Gastrocnemius medialis (tissue), 4 donors: ENCODE data around the gene GEMIN5. TPM values are rescaled to one million over a fixed set of nuclear protein-coding genes. Genes with fewer than 3 reads are reported as not detected.
"Not testable (repeated sequence)": the region's sequence is repeated elsewhere in the genome, so short reads cannot be mapped to it uniquely, and the experiment has no call there.

ENCODE experiments used
- ATAC-seq, 2 donors: fragments of 150-250 bp; one replicate each; pipeline ENCODE4 v1.9.1; 2016
- DNase-seq, 2 donors: peaks; one replicate each; pipeline ENCODE4 v3.0.0-alpha.2; 2019
- H3K27ac ChIP-seq, 4 donors: fragments of 200-600 bp; sonication (generic); 1 replicate in 1 of 4; 2 replicates in 3 of 4; pipeline ENCODE4 v1.5.1; 2016 to 2018; ENCODE audit warnings: mild to moderate bottlenecking in 2 of 4, moderate library complexity in 1 of 4
- H3K27me3 ChIP-seq, 3 donors: fragments of 200-600 bp; sonication (generic) in 2 of 3; 1 replicate in 1 of 3; 2 replicates in 2 of 3; pipeline versions ENCODE4 v1.5.1 to v1.6.0; 2016 to 2019; ENCODE audit warnings: mild to moderate bottlenecking in 1 of 3, moderate library complexity in 1 of 3
- H3K36me3 ChIP-seq, 2 donors: fragments of 200-600 bp; sonication (generic) in 1 of 2; one replicate each; pipeline ENCODE4 v1.5.1; 2017 to 2018
- H3K4me1 ChIP-seq, 2 donors: fragments of 200-600 bp; sonication (generic) in 1 of 2; one replicate each; pipeline ENCODE4 v1.5.1; 2016 to 2017; ENCODE audit warnings: mild to moderate bottlenecking in 2 of 2
- H3K4me3 ChIP-seq, 4 donors: fragments of 200-600 bp; sonication (generic) in 3 of 4; 1 replicate in 1 of 4; 2 replicates in 3 of 4; pipeline ENCODE4 v1.5.1; 2016 to 2019; ENCODE audit warnings: mild to moderate bottlenecking in 2 of 4
- H3K9me3 ChIP-seq, 3 donors: fragments of 200-600 bp; sonication (generic) in 2 of 3; 1 replicate in 1 of 3; 2 replicates in 2 of 3; pipeline ENCODE4 v1.5.1; 2016 to 2019
- CTCF ChIP-seq, 5 experiments: fragments of 450-650 bp in 3 of 5; fragments of 200-600 bp in 2 of 5; sonication (generic) in 2 of 5; IDR thresholded peaks in 4 of 5; conservative IDR thresholded peaks in 1 of 5; 1 replicate in 4 of 5; 2 replicates in 1 of 5; pipeline ENCODE4 v1.5.1; 2016 to 2019; ENCODE audit warnings: antibody characterized with exemption in 5 of 5, mild to moderate bottlenecking in 3 of 5, moderate library complexity in 3 of 5
- POLR2A ChIP-seq, 2 donors: fragments of 450-650 bp; IDR thresholded peaks; one replicate each; pipeline ENCODE4 v1.6.1; 2017; ENCODE audit warnings: antibody characterized with exemption in 2 of 2, mild to moderate bottlenecking in 2 of 2, moderate library complexity in 2 of 2
- in situ Hi-C, 4 donors: fragments of 200-750 bp; cut with MboI; loops; one replicate each; pipeline versions ENCODE4 v1.15.0 to v1.8.0; 2017; ENCODE audit warnings: low sequenced_read_pairs in 4 of 4
- intact Hi-C: fragments of 100-400 bp; cut with DNase I; formaldehyde crosslinking; loops from one replicate; pipeline ENCODE4 v1.15.1; 2023; ENCODE audit warnings: low total_unique reads
- total RNA-seq, 4 donors: library from RNA; depleted of rRNA; stranded (reverse); fragments of >200 nt; gene quantifications; one replicate each; pipeline versions ENCODE4 v1.1.0 to v1.2.3, GENCODE V29; 2016

The GEMIN5 gene
- total RNA-seq, 4 donors from 2014 or later: 17.4 to 25.3 (median 23.8) TPM

- Histone ChIP-seq H3K4me3 (no peak overlapping the region), H3K9me3 (no peaks in the 10 kb centered on the region), H3K36me3 (peaks cover 4 to 91% of the 10 kb centered on the region in 2 donors), H3K27me3 (no peaks in the 10 kb centered on the region), H3K27ac (no peak overlapping the region), H3K4me1 (no peaks in the 10 kb centered on the region)
- TF ChIP-seq CTCF (IDR thresholded peaks at IDR 0.05 in 4 of 5, conservative IDR thresholded peaks at IDR 0.05 in 1 of 5) (no peak), POLR2A (IDR thresholded peaks at IDR 0.05) (no peak)
- ATAC-seq (no peak), DNase-seq (no peak)
- in situ Hi-C loops: no loop called here
- intact Hi-C loops: no loop called here
Observed at GRCh38 chr5:154916874-154917273, 21.1 kb downstream of the GEMIN5 start.

- intact Hi-C loops, H3K4me1 ChIP-seq, ATAC-seq, H3K9me3 ChIP-seq, H3K27me3 ChIP-seq, H3K27ac ChIP-seq, H3K4me3 ChIP-seq, in situ Hi-C loops: not testable (repeated sequence)
- peaks cover 8 to 69% of the 10 kb centered on the region in 2 donors for H3K36me3 ChIP-seq
- DNase-seq: peak in 1 of 2 donors; percentile 27
Observed at GRCh38 chr5:154905601-154906000, 32.4 kb downstream of the GEMIN5 start.

- ATAC-seq (no peak), DNase-seq (no peak)
- Histone ChIP-seq H3K27ac (no peak overlapping the region), H3K4me1 (no peaks in the 10 kb centered on the region), H3K9me3 (no peaks in the 10 kb centered on the region), H3K36me3 (peaks cover 6 to 90% of the 10 kb centered on the region in 2 donors), H3K4me3 (no peak overlapping the region), H3K27me3 (no peaks in the 10 kb centered on the region)
- in situ Hi-C loops (no loop called here), intact Hi-C loops (no loop called here)
- no peak for TF ChIP-seq CTCF (IDR thresholded peaks at IDR 0.05 in 4 of 5, conservative IDR thresholded peaks at IDR 0.05 in 1 of 5)
- no peak for TF ChIP-seq POLR2A (IDR thresholded peaks at IDR 0.05)
Observed at GRCh38 chr5:154901913-154902312, 36.1 kb downstream of the GEMIN5 start.

- DNase-seq (no peak), ATAC-seq (no peak)
- no peak overlapping the region for H3K4me3 ChIP-seq
- no peaks in the 10 kb centered on the region for H3K27me3 ChIP-seq
- in situ Hi-C loops: no loop called here
- H3K4me1 ChIP-seq: no peaks in the 10 kb centered on the region
- TF ChIP-seq POLR2A (IDR thresholded peaks at IDR 0.05): no peak
- TF ChIP-seq CTCF (IDR thresholded peaks at IDR 0.05 in 4 of 5, conservative IDR thresholded peaks at IDR 0.05 in 1 of 5): no peak
- intact Hi-C loops: no loop called here
- peak overlapping the region in 2 of 4 donors; percentile 58 to 67 for H3K27ac ChIP-seq
- no peaks in the 10 kb centered on the region for H3K9me3 ChIP-seq
- H3K36me3 ChIP-seq: peaks cover 6 to 89% of the 10 kb centered on the region in 2 donors
Observed at GRCh38 chr5:154901276-154901675, 36.7 kb downstream of the GEMIN5 start.

- H3K4me1 ChIP-seq: no peaks in the 10 kb centered on the region
- TF ChIP-seq POLR2A (IDR thresholded peaks at IDR 0.05) (no peak), CTCF (IDR thresholded peaks at IDR 0.05 in 4 of 5, conservative IDR thresholded peaks at IDR 0.05 in 1 of 5) (no peak)
- peak overlapping the region in 3 of 4 donors; percentile 33 to 67 (median 58) for H3K27ac ChIP-seq
- H3K9me3 ChIP-seq: no peaks in the 10 kb centered on the region
- intact Hi-C loops (no loop called here), in situ Hi-C loops (no loop called here)
- H3K4me3 ChIP-seq: no peak overlapping the region
- H3K27me3 ChIP-seq: no peaks in the 10 kb centered on the region
- DNase-seq: no peak
- no peak for ATAC-seq
- H3K36me3 ChIP-seq: peaks cover 10 to 90% of the 10 kb centered on the region in 2 donors
Observed at GRCh38 chr5:154900066-154900465, 37.9 kb downstream of the GEMIN5 start.
